Activated CD8-positive, alpha-beta T cell treated with anti-CD3 and anti-CD28 coated beads for 36 hours (primary cell): ENCODE data around the gene AQP6. TPM values are rescaled to one million over a fixed set of nuclear protein-coding genes. Genes with fewer than 3 reads are reported as not detected.

Source experiments
- ATAC-seq: fragments of 200-7000 bp; cut with Tn5 transposase; one replicate; pipeline ENCODE4 v1.10.0; 2021; ENCODE audit warnings: mild to moderate bottlenecking, moderate library complexity
- CTCF ChIA-PET: fragments of 350-600 bp; sonication (Branson Sonifier 250); formaldehyde crosslinking; loops from one replicate; lab custom pipeline; 2021; ENCODE audit warnings: antibody characterized with exemption; lab: Charles Lee
- POLR2A ChIA-PET: fragments of 350-600 bp; sonication (Branson Sonifier 250); formaldehyde crosslinking; loops from one replicate; lab custom pipeline; 2021; ENCODE audit warnings: antibody characterized with exemption; lab: Charles Lee
- DNase-seq: peaks from one replicate; pipeline ENCODE4 v3.0.0-alpha.2; 2020
- H3K27ac Mint-ChIP-seq: one replicate; pipeline ENCODE4 v1.8.0; 2021; ENCODE audit warnings: mild to moderate bottlenecking, mixed read lengths
- H3K27me3 Mint-ChIP-seq: one replicate; pipeline ENCODE4 v1.8.0; 2021; ENCODE audit warnings: mixed read lengths
- H3K36me3 Mint-ChIP-seq: one replicate; pipeline ENCODE4 v1.8.0; 2021; ENCODE audit warnings: low read depth, mixed read lengths
- H3K4me1 Mint-ChIP-seq: one replicate; pipeline ENCODE4 v1.8.0; 2021; ENCODE audit warnings: low read depth, mixed read lengths
- H3K4me3 Mint-ChIP-seq: one replicate; pipeline ENCODE4 v1.8.0; 2021; ENCODE audit warnings: mild to moderate bottlenecking, moderate library complexity, mixed read lengths
- H3K9me3 Mint-ChIP-seq: one replicate; pipeline ENCODE4 v1.8.0; 2021; ENCODE audit warnings: mixed read lengths
- intact Hi-C: fragments of 100-400 bp; cut with micrococcal nuclease; formaldehyde crosslinking; loops from one replicate; pipeline ENCODE4 v1.10.0; 2022
- total RNA-seq, 2 experiments: library from RNA; stranded (reverse); gene quantifications; one replicate each; pipeline ENCODE4 v1.2.3, GENCODE V29; 2021
- TF ChIP-seq, protein P1 (sequence below): fragments of 200-600 bp; IDR thresholded peaks from one replicate; pipeline ENCODE4 v1.8.0; 2022; ENCODE audit warnings: antibody characterized with exemption, mild to moderate bottlenecking

AQP6 gene
- total RNA-seq, 2 experiments from 2014 or later: not detected

DNA sequence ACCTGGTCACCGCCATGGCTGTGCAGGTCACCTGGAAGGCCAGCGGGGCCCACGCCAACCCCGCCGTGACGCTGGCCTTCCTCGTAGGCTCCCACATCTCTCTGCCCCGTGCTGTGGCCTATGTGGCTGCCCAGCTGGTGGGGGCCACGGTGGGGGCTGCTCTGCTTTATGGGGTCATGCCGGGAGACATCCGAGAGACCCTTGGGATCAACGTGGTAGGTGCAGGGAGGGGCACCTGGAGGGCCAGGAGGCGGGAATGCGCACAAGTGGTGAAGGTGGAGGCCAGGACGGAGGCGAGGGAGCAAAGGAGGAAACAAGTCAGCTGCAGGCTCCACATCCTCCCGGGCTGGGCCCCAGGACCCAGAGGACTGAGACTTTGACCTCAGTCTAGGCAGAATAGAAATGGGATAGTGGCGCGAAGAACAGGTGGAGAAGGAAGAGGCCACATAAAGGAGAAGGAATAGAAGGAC lies 649 bp downstream of the AQP6 start:
- Mint-ChIP-seq H3K9me3 (no peaks in the 10 kb centered on the region), H3K27me3 (no peaks in the 10 kb centered on the region), H3K36me3 (no peaks in the 10 kb centered on the region), H3K4me3 (no peak overlapping the region), H3K27ac (no peak overlapping the region), H3K4me1 (no peaks in the 10 kb centered on the region)
- no peak for ATAC-seq
- CTCF ChIA-PET: no interaction called here
- TF ChIP-seq, protein P1, sequence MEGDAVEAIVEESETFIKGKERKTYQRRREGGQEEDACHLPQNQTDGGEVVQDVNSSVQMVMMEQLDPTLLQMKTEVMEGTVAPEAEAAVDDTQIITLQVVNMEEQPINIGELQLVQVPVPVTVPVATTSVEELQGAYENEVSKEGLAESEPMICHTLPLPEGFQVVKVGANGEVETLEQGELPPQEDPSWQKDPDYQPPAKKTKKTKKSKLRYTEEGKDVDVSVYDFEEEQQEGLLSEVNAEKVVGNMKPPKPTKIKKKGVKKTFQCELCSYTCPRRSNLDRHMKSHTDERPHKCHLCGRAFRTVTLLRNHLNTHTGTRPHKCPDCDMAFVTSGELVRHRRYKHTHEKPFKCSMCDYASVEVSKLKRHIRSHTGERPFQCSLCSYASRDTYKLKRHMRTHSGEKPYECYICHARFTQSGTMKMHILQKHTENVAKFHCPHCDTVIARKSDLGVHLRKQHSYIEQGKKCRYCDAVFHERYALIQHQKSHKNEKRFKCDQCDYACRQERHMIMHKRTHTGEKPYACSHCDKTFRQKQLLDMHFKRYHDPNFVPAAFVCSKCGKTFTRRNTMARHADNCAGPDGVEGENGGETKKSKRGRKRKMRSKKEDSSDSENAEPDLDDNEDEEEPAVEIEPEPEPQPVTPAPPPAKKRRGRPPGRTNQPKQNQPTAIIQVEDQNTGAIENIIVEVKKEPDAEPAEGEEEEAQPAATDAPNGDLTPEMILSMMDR: no peak
- intact Hi-C loops: no loop called here
- no peak for DNase-seq
- POLR2A ChIA-PET: no interaction called here

DNA sequence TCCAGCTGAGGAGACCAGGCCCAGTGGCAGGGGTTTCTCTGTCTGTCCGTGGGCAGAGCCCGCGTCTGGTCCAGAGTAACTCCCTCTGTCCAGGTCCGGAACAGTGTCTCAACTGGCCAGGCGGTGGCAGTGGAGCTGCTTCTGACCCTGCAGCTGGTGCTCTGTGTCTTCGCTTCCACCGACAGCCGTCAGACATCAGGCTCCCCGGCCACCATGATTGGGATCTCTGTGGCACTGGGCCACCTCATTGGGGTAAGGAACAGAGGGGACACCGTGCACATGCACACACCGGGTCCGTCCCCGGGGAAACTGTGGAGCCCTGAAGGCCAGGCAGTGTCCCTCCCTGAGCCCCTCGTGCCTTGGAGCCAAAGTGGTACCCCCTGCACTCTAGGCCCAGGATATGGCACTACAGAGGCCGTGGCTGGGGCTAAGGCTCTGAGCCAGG lies 1.5 kb downstream of the AQP6 start:
- ChIA-PET CTCF (interaction anchor here (0.7 to 2.6 kb wide), 3 partner anchors 15 to 82 kb away, joined by 3 to 11 read pairs (median 4); no protein-coding TSS in a partner anchor), POLR2A (no interaction called here)
- Mint-ChIP-seq H3K36me3 (no peaks in the 10 kb centered on the region), H3K27me3 (no peaks in the 10 kb centered on the region), H3K9me3 (no peaks in the 10 kb centered on the region), H3K4me1 (no peaks in the 10 kb centered on the region), H3K27ac (no peak overlapping the region), H3K4me3 (no peak overlapping the region)
- DNase-seq: no peak
- TF ChIP-seq, protein P1: no peak
- no peak for ATAC-seq
- intact Hi-C loops: no loop called here

DNA sequence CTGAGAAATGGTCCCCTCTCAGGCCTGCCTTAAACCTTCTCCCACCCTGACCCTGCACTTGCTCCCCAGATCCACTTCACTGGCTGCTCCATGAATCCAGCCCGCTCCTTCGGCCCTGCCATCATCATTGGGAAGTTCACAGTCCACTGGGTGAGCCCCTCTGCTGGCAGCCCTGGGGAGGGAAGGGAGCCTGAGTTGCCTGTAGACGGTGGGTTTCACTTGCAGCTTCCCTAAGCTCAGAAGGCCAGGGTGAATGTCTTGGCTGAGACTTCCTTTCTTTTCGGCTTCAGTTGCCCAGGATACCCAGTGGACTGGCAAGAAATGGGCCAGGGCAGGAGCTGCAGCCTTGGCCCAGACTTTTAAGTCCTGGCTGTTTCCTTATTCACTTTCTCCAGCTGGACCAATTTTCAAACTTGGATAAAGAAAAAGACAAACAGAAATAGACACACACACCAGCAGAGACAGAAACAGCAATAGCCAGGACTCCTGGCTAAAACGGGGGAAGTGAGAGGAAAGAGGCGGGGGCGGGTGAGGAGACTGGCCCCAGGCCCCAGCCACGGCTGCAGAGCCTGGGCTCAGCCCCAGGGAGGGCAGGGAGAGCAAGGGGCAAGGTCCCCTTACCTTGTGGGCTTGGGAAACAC lies 2.0 kb downstream of the AQP6 start:
- H3K4me1 Mint-ChIP-seq: no peaks in the 10 kb centered on the region
- intact Hi-C loops: no loop called here
- POLR2A ChIA-PET: no interaction called here
- no peaks in the 10 kb centered on the region for H3K27me3 Mint-ChIP-seq
- no peaks in the 10 kb centered on the region for H3K9me3 Mint-ChIP-seq
- H3K4me3 Mint-ChIP-seq: no peak overlapping the region
- H3K27ac Mint-ChIP-seq: no peak overlapping the region
- ATAC-seq (no peak), DNase-seq (no peak)
- TF ChIP-seq, protein P1: no peak
- H3K36me3 Mint-ChIP-seq: no peaks in the 10 kb centered on the region
- CTCF ChIA-PET: interaction anchor here (0.7 to 2.6 kb wide), 4 partner anchors 16 to 197 kb away, joined by 3 to 11 read pairs (median 4); no protein-coding TSS in a partner anchor

DNA sequence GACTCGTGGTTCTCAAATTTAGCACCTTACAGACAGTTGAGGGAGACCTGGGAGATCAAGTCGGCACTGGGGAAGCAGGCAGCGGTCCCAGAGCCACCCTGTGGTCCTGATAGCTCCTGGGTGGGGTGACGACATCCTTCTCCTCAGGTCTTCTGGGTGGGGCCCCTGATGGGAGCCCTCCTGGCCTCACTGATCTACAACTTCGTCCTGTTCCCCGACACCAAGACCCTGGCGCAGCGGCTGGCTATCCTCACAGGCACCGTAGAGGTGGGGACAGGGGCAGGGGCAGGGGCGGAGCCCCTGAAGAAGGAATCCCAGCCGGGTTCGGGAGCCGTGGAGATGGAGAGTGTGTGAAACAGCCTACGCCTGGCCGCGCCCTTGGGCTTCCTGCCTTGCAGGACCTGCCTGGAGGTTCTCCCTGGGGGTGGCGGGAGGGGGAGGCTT lies 2.6 kb downstream of the AQP6 start:
- DNase-seq (no peak), ATAC-seq (no peak)
- H3K9me3 Mint-ChIP-seq: no peaks in the 10 kb centered on the region
- TF ChIP-seq, protein P1: no peak
- H3K36me3 Mint-ChIP-seq: no peaks in the 10 kb centered on the region
- POLR2A ChIA-PET: no interaction called here
- intact Hi-C loops: no loop called here
- H3K27ac Mint-ChIP-seq: no peak overlapping the region
- H3K27me3 Mint-ChIP-seq: no peaks in the 10 kb centered on the region
- CTCF ChIA-PET: interaction anchor here (0.8 to 2.6 kb wide), 5 partner anchors 8 to 198 kb away, joined by 3 to 11 read pairs (median 5); no protein-coding TSS in a partner anchor
- no peak overlapping the region for H3K4me3 Mint-ChIP-seq
- no peaks in the 10 kb centered on the region for H3K4me1 Mint-ChIP-seq

DNA sequence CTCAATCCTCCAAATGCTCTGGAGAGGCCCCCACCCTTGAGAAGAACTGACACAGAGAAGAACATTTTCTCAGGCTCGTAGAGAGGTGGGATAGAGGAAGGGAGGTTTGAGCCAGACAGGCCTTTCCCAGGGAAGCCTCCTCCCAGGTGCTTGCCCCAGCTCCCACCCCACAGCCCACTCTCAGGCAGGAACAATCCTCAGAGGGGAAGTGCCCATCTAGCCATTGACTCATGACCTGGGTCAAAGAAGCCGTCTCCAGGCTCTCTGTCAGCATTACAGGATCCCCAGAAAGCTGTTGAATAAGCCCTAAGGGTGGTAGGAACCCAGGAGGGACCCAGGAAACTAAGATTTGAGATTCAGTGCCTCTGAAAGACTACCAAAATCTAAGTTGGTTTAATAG lies 3.8 kb downstream of the AQP6 start:
- intact Hi-C loops: no loop called here
- Mint-ChIP-seq H3K36me3 (no peaks in the 10 kb centered on the region), H3K9me3 (no peaks in the 10 kb centered on the region), H3K27ac (no peak overlapping the region), H3K27me3 (no peaks in the 10 kb centered on the region), H3K4me1 (no peaks in the 10 kb centered on the region), H3K4me3 (no peak overlapping the region)
- TF ChIP-seq, protein P1: no peak
- DNase-seq: no peak
- no peak for ATAC-seq
- ChIA-PET CTCF (interaction anchor here (1.8 to 2.6 kb wide), 3 partner anchors 9 to 63 kb away, joined by 5 to 11 read pairs (median 10); no protein-coding TSS in a partner anchor), POLR2A (interaction anchor here (0.7 kb wide), 1 partner anchor 31 kb away, joined by 3 read pairs; no protein-coding TSS in a partner anchor)
